Measurements from ENCODE around the gene POPDC2.

Gene POPDC2

DNA sequence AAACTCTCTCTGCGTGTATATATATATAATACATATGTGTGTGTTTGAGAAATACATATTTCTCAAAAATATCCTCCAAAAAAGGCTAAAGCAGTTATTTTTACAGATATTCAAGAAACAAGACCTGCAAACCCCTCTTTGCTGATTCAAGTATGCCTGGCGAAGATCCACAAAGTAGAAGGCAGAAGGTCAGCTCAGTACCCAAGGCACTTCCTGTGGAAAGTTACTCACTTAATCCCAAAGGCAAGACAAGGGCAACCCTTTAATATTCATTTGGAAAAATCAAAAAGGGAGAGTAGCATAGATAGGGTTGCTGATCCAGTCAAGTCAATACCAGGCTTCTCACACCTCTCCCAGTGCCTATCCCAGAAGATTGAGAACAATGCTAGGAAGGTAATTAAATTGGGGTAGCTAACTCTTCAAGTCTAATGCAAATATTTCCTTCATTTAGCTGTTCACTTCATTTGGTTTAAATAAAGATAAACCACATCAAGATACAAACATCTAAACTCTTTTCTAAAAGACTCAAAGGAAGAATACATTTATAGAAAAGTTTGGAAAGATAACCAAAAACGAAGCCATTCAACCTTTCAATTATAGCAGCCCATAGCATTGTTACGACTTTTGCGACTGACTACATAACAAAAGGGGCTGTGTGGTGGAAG is 9.6 kb upstream of the POPDC2 start:
- no peak for DNase-seq (ENCODE audit: low spot score)

DNA sequence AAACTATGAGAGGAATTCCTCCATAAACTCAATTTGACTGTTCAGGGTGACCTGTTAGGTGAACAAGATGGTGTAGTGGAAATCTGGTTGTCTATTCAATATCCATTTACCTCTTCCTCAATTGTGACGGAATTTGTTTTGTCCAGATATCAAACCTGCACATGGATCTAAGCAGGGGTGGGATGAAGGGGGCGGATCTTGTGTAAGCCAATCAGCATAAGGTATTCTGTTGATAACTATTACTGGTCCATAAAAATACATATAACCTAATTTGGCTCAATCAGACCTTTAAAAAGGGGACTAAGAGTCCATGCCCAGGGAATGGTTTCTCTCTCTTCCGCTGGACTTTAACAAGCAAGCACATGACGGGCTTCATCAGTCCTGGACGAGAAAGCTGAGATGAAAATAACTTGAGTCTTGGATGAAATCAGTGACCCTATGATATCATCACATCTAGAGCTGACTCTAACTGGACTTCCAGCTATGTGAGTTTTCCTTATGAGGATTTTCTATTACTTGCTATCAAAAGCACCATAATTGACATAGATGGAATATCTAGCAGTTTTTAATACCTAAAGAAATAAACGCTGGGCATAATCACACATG is 5.7 kb upstream of the POPDC2 start:
- DNase-seq (ENCODE audit: low spot score), result no peak

DNA sequence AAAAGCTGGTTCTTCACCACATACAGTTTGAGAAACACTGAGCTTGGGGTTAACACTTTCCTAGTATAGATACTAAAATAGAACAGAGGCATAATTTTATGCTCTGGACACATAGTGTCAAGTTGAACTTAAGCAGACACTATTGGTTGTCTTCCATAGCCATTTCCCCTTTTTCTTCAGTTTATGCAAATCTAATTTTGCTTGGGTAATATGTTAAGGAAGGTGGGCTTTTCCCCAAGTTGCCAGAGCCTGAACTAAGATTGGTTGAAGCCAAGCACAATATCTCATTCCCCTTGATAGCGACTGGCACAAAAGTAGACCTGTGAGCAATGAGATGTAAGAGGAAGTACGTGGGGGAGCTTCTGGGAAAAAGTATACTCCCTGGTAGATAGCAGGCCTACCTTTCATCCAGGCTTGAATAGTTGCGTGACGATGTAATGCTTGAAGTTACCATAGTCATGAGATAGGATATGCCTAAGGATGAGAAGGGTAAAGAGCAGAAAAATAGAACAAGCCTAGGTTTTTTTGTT is 4.5 kb upstream of the POPDC2 start:
- no peak for DNase-seq (ENCODE audit: low spot score)

DNA sequence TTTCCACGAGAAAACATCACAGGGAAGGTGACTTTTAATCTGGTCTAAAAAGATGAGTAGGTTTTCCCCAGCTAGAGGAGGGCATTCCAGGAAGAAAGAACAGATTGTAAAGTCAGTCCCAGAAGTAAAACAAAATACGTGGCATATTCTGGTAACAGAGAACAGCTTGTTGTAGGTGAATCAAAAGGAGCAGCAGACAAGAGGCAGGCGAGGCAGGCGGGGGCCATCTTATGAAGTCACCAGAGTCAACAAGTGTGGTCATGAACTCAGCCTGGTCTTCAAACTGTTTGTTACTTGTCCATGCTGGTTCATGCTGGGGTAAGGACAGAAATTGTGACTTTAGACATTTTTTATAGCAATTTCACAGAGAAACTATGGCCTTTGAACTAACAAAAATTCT is 4.0 kb upstream of the POPDC2 start:
- DNase-seq (ENCODE audit: low spot score), result no peak

DNA sequence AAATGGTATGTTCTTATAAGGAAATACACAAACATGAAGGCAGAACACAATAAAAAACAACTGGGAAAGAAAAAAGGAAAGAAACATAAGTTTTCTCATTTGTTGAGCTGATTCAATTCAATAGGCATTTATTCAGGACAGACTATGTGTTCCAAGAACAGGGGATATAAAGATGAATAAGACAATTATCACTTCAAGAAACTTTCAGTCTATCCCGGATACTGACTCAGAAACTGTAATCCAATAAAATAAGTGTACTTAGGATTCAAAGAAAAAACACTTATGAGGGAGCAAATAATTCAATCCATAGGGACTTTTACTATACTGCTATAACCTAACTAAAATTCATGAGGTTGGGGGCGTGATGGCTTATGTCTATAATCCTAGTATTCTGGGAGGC is 3.5 kb upstream of the POPDC2 start:
- DNase-seq (ENCODE audit: low spot score), result no peak

DNA sequence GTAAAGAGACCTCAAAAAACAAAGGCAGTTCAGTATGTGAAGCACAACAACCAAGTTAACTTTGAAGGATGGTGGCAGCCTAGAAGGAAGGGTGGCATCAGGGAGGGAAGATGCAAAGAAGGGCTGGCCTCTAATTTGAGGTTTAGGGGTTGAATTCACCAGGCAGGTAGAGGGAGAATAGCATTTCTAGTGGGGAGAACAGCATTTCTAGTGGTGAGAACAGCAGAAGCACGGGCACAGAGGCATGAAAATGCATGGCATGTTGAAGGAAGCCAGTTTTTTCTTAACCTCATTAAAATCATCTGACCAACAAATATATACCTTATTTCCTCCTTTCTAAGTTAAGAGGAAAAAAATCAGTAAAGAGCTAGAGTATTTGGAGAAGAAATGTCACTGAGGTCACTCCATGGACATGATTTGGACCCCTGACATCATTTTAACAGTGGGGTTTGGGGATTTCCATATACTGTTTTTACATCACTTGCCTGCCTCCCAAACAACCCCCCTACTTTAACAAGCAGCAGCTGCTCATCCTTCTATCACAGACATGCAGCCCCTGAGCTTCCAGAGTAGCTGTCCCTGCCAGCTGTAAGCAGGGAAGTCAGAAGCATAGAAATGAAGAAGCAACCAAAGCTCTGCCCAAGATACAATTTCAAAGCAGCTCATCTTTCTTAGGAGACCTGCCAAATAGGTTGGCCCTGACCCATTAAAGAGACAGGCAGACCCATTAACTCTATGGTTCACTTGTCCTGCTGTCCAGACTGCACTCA is 2.4 kb upstream of the POPDC2 start:
- DNase-seq (ENCODE audit: low spot score), result no peak

DNA sequence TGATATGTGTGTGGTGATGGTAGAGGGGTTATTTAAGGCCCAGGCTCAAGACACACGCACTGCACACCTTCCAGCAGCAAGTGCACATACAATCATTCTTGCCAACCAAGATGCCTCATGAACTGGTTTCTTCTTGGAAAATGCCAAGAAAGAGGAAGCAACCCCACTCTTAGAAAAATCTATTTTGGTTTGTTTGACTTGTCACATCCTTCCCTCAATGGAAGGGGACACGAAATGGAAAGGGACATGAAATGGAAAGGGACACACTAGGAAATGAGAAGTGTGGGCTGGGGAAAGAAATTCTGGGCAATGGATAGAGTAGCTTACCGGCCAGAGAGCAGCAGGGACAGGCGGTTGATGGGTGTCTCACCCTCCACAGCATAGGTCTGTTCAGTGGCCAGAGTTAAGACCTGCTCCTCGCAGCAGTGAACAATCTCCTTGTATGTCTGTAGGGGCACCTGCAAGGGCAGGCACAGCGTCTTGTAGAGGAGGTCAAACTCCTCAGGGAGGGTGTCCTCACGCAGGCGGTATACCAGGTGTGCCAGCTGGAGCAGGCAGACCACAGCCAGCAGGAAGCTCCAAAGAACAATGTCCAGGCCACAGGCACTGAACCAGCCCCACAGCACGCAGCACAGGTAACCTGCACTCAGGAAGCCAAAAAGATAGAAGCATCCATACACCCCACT is 640 bp downstream of the POPDC2 start:
- DNase-seq (ENCODE audit: low spot score), result no peak

DNA sequence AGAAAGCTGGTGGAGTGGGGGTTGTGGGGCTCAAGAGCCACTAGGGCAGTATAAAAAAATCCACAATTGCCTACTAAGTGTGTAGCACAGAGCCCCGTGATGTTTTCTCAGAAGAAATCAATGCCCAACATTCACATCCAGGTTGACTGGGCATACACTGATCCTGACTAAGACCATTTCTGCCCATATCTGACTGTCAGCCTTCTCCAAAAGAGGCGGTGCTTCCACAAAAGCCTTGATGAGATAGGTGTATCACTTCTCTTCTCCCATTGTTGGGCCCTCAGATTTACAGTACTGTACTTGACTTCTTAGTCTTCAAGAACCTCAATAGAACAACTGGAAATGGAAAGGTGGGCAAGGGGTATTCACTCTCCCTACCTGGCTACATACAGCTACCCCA is 1.4 kb downstream of the POPDC2 start:
- DNase-seq (ENCODE audit: low spot score), result no peak

DNA sequence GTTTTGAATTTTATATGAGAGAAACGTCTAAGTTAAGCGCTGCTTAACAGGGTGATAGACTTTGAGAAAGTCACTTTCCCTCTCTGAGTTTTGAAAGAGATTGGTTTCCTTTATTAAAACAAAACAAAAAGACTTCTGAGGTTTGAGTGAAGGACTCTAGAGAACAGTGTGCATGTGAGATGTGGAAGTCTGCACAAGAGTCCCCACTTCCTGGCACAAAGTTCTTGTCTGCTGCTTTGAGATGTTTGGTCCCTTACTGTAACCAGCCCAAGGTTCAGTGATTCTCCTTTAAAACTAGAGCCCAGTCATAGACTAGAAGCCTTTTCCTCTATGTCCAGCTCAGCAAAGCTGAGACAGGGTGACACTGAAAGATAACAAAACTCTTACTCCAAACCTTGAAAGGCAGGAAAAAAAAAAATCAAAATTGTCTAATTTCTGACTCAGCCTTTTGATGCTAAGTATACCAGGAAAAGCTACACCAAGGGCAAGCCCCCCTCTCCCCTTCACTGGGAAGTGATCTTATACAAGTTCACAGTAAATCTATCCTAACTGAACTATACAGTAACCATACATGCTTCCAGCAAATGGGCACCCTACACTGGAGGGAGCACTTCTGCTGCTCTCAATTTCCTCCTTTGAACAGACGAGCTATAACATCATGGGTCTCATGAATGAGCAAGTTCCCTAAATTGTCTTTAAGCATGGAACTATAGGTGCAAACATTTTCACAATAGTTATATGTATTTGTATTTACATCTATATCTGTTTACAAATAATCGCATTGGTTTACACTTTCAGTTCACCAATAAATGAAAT is 2.3 kb downstream of the POPDC2 start:
- DNase-seq (ENCODE audit: low spot score), result peak; percentile 29

DNA sequence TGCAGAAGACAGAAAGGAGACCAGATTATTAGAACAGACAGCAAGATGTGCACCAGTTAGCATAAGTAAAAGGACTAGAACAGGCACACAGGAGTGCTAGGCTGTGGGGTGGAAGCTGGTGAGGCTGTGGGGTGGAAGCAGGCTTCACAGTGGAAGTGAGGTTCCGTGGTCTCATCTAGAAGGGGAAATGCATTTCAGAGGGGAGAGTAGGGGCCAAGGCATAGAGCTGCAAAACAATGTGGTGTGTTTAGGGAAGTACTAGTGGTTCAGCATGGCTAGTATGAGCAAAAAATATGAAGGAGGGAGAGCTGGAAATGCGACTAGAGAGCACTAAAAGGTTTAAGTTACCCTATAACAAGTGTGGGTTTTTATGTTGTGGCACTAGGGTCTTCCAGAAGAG is 6.5 kb downstream of the POPDC2 start:
- peak; percentile 33 for DNase-seq (ENCODE audit: low spot score)

DNA sequence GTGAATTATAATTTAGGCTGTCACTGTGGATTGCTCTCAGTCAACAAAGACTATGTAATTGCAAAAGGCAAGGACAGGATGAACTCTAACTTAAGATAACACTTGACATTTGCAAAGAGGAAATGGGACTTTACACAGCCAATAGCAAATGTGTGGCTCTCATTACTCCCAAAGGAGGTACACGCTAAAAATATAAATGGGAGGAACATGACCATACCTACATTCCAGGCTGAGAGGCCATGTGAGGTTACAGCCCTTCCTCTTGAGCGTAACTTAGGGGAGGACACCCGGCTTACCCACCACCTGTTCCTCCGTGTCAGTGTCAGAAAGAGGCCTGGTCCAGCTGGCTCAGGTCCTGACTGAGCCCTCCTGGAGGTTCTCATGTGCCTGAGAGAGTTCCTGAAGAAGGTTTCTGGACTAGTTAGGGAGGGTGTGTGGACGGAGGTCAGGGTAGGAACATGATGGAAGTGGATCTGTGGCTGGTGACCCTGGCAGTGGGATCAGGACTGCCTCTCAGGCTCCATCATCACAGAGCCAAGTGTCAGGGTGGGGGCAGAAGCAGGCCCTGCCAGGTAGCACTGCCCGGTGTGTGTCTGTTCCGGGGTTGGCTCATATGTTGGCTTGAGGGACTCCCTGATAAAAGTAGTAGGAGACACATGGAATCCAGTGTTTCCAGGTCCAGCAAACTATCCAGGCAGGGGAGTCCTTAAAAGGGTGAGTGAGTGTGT is 7.9 kb downstream of the POPDC2 start:
- DNase-seq (ENCODE audit: low spot score), result no peak

DNA sequence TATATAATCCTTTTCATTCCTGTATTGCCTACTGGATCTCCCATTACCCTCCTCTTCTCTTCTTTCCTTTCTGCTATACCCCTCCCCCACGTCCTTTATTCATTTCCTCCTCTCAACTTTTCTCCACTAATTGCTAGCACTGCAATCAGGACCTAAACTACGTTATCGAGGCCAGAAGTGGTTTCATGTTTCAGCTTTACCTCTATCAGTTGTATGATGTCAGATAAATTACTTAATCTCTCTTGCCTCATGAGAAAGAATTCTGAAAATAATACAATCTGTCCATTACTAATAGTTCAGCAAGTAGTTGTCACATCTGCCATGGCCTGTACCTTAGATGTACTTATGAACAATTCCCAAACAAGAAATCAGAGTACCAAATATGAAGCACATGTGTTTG is 10.6 kb downstream of the POPDC2 start:
- DNase-seq (ENCODE audit: low spot score), result no peak

DNA sequence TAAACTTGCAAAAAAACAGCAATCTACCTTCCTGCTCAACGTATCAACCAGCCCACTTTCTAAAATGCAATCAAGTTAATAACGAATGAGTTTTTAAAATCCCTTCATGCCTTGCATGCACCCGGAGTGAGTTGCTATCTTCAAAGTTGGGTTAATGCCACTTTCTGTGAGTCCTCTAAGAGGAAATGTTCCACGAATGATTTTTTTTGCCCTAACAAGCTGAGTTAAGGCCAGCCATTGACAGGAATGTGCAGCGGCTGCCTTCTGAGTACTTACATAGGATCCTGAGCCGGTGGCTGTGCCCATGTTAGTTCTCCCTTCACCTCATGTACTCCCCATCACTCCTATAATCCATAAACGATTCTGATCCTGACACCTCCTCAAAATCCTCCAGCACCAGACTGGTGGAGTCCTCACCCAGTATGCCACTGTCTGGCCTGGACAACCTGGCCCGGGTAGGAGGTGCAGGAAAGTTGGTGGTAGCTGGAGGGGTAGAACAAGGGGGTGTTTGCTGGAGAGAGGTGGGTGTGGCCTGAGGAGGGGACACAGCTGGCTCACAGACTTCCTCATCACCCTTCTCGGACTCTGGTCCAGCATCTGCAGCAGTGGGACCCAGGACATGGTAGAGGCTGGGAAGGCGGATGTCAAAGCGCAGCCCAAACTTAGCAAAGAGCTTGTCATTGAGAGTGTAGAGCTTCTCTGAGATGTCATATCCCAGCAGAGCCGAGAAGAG is 12.4 kb downstream of the POPDC2 start:
- DNase-seq (ENCODE audit: low spot score), result no peak

DNA sequence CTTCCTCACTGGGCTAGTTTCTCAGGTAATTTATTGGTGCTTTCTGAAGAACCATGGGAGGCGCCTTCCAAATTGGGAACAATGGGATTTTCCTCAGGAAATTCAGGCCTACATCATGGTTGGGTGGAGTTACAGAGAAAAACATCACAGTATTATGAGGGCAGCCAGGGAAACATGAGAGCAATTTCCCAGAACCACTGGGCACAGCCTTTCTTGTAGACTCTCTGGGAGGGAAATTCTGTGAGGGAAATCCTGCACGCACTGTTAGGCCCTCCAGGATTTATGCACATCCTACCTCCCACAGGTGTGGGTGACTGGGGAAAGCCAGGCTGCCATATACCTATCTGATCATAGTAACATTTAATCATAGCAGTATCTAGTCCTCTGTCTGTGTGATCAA is 13.2 kb downstream of the POPDC2 start:
- no peak for DNase-seq (ENCODE audit: low spot score)

DNA sequence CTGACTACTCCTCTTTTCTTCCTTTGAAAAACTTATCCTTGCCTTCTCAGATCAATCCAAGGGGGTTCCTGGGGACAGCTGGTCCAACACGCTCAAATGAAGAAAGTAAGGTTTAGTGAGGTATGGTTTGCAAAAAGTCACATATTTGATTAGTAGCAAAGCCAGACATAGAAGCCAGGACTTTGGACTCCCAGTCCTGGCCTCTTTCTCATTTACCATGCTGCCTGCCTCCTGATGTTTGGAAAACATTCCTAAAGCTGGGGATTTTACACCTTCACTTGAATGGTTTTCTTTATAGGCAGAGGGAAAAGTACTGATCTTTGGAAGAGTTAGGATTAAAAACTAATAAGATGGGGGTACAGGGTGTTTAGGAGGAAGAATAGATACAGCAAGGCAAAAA is 14.6 kb downstream of the POPDC2 start:
- DNase-seq (ENCODE audit: low spot score), result no peak

DNA sequence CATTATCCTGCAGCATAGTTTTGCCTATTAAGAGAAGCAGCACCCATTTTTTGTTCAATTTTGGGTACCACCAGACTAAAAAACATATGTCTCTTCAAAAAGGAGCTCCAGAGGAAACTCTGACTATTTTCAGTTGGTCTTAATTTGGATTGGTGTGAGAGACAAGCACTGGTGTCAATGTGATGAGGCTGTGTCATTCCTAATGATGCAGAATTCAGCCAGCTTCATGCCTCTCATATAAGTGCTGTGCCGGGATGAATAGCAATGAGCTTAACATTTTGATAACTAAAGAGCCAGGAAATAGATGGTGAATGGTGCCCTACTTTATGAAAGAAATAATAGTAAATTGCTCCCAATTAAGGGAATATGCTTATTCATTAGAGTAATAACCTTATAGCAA is 15.9 kb downstream of the POPDC2 start:
- DNase-seq (ENCODE audit: low spot score), result no peak

DNA sequence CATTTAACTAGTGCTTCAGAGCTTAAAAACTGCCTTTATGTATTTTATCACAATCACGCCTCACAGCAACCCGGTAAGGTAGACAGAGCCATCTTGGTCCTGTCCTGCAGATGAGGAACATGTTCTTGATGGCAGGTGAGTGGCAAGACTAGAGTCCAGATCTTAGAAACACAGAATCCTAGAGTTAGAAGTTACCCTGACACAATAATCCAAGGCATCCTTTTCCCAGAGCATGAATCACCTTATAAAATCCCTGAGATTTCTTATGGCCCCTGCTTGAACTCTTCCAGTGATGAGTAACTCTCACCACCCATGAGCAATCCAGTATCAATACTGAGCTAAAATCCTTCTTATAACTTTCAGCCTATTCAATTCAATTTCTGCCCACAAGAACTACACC is 16.9 kb downstream of the POPDC2 start:
- no peak for DNase-seq (ENCODE audit: low spot score)

DNA sequence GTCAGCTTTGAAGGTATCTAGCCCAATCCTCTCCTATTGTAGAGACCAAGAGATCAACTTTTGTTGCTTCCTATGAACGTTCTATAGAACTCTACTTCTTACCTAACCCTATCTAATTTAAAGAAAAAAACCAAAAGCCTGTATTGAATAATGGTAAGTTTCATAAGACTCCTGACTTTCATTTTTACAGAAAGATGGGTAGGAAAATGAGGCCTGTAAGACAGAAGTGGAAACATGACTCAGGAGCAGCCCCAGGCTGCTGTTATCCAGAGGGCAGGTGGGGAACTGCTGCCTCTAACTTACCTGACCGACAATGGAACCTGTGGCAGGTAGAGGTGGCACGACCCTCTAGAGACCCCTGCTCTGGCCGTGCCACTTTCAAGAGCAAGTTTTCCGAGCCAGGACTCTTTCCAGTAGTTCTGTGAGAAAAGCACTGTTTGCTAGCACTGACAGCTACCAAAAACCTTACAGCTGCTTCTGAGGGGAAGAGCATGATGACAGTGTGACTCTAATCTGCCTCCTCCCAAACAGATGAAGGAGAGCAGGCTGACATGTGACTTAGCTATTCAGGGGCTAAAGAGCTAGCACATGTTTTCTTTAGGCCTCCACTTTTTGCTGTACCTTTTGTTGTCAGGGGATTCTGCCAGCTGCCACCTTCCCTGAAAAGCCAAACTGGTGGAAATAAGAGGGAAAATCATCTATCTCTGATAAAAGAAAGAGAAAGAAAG is 17.5 kb downstream of the POPDC2 start:
- no peak for DNase-seq (ENCODE audit: low spot score)

DNA sequence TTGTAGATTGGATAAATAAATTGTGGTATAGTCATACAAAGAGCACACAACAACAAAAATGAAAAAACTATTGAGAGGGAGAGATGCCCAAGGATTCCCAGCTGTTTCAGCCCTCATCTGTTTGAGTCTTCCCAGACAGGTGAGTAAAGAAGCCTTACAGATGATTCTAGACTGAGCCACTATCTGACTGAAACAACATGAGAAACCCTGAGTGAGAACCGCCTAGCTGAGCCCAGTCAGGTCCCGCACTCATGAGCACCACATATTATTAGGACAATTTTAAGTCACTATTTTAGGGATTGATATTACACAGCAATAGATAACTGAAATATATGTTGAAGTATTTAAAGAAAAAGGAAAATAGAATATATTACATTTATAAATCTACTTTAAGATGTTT is 19.0 kb downstream of the POPDC2 start:
- no peak for DNase-seq (ENCODE audit: low spot score)

Data from Ammon's horn (tissue), 1 donor.